CD4-positive, alpha-beta T cell (primary cell): Measurements from ENCODE around the gene CHI3L2. TPM values are rescaled to one million over a fixed set of nuclear protein-coding genes. Genes with fewer than 3 reads are reported as not detected.

Experiments used
- ATAC-seq: fragments of 200-7000 bp; cut with Tn5 transposase; one replicate; pipeline ENCODE4 v1.10.0; 2022; ENCODE audit warnings: mild to moderate bottlenecking; ENCODE audit not compliant: poor library complexity
- CTCF ChIA-PET: fragments of 350-600 bp; sonication (Branson Sonifier 250); formaldehyde crosslinking; loops from one replicate; lab custom pipeline; 2021; ENCODE audit warnings: antibody characterized with exemption, inconsistent platforms; lab: Charles Lee
- POLR2A ChIA-PET: fragments of 350-600 bp; sonication (Branson Sonifier 250); formaldehyde crosslinking; loops from one replicate; lab custom pipeline; 2021; ENCODE audit warnings: antibody characterized with exemption, inconsistent platforms; lab: Charles Lee
- DNase-seq, 14 experiments: peaks; one replicate each; pipeline ENCODE4 v3.0.0-alpha.2; 2013 to 2020; ENCODE audit warnings: mixed read lengths in 2 of 14
- H3K27ac ChIP-seq, 2 donors: one replicate each; pipeline versions ENCODE4 v1.5.1 to v1.7.0; 2013; ENCODE audit warnings: low read length in 2 of 2, low read depth in 1 of 2, mild to moderate bottlenecking in 1 of 2
- H3K27me3 ChIP-seq, 2 experiments: 1 replicate in 1 of 2; 2 replicates in 1 of 2; pipeline versions ENCODE4 v1.6.1 to v1.7.0; 2013; ENCODE audit warnings: low read length in 2 of 2, control low read depth in 1 of 2, mild to moderate bottlenecking in 1 of 2, moderate library complexity in 1 of 2; ENCODE audit not compliant: insufficient read depth in 2 of 2, control insufficient read depth in 1 of 2
- H3K36me3 ChIP-seq: one replicate; pipeline ENCODE4 v1.6.1; 2013; ENCODE audit warnings: low read length, control low read depth; ENCODE audit not compliant: insufficient read depth
- H3K4me1 ChIP-seq: one replicate; pipeline ENCODE4 v1.6.1; 2013; ENCODE audit warnings: low read length, control low read depth; ENCODE audit not compliant: insufficient read depth
- H3K4me3 ChIP-seq: one replicate; pipeline ENCODE4 v1.5.1; 2013; ENCODE audit warnings: mild to moderate bottlenecking, low read length, moderate library complexity
- H3K9me3 ChIP-seq, 2 experiments: 1 replicate in 1 of 2; 2 replicates in 1 of 2; pipeline versions ENCODE4 v1.6.1 to v1.7.0; 2013; ENCODE audit warnings: low read length in 2 of 2, mild to moderate bottlenecking in 2 of 2, control low read depth in 1 of 2, moderate library complexity in 1 of 2; ENCODE audit not compliant: control insufficient read depth in 1 of 2, insufficient read depth in 1 of 2
- H3K27ac Mint-ChIP-seq: one replicate; pipeline ENCODE4 v1.8.0; 2020; ENCODE audit warnings: mixed read lengths
- H3K27me3 Mint-ChIP-seq: one replicate; pipeline ENCODE4 v1.8.0; 2021; ENCODE audit warnings: mixed read lengths
- H3K36me3 Mint-ChIP-seq: one replicate; pipeline ENCODE4 v1.8.0; 2021; ENCODE audit warnings: low read depth, mixed read lengths
- H3K4me1 Mint-ChIP-seq: one replicate; pipeline ENCODE4 v1.8.0; 2021; ENCODE audit warnings: low read depth, mixed read lengths
- H3K4me3 Mint-ChIP-seq: one replicate; pipeline ENCODE4 v1.8.0; 2020; ENCODE audit warnings: mild to moderate bottlenecking, mixed read lengths
- H3K9me3 Mint-ChIP-seq: one replicate; pipeline ENCODE4 v1.8.0; 2020; ENCODE audit warnings: mixed read lengths
- intact Hi-C, 2 experiments: fragments of 100-400 bp; cut with DNase I in 1 of 2; cut with micrococcal nuclease in 1 of 2; formaldehyde crosslinking; loops; one replicate each; pipeline versions ENCODE4 v1.15.1 to v1.9.0; 2023 to 2025; cut with DNase I, micrococcal nuclease
- total RNA-seq, 174 experiments: library from RNA in 2 of 174; stranded (reverse) in 2 of 174; gene quantifications; one replicate each; pipeline ENCODE4 v1.2.3 and lab custom pipeline; 2021 to 2026
- TF ChIP-seq, protein P1 (sequence below): fragments of 200-600 bp; IDR thresholded peaks from one replicate; pipeline ENCODE4 v1.8.0; 2022; ENCODE audit warnings: antibody characterized with exemption, mild to moderate bottlenecking

Gene CHI3L2
- total RNA-seq, 2 experiments from 2014 or later: 13.9 to 15.7 TPM

GRCh38 chr1:111211921-111212320, 15.6 kb upstream of the CHI3L2 start:
- H3K4me3 Mint-ChIP-seq: no peak overlapping the region

DNA sequence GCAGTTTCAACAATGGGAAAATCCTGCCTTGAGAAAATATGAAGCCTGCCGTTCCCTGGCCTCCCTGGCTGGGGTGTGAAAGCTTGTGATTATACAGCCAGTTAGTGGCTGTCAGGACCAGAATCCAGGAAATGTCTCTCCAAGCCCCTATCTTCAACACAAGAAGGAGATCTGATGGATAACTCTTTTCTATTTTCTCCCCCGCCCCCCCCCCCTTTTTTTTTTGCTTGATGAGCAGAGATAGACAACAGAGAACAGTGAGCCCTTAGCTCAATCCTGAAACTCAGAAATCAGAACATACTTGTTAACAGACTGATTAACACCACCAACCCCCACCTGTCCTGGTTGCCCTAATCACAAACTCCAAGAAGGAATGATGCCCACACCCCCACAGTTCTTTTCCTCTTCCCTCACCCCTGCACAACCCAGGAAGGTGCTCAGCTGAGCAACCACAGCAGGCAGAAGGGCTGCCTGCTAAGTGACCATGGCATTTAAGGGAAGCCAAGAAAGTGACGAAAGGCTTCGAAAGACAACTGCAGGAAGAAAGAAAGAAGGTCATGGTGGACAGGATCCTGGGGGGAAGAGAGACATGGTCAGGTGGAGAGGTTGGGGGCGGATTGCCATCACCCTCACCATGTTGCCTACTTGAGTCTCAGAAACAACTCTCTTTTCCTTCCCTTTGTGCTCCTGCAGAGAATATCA, 14.7 kb upstream of the CHI3L2 start:
- Mint-ChIP-seq H3K27me3 (peaks cover 5% of the 10 kb centered on the region), H3K4me3 (peak overlapping the region; percentile 80), H3K27ac (peak overlapping the region; percentile 98), H3K4me1 (peaks cover 93% of the 10 kb centered on the region), H3K9me3 (peaks cover 10% of the 10 kb centered on the region), H3K36me3 (peaks cover 23% of the 10 kb centered on the region)
- DNase-seq (no peak), ATAC-seq (no peak)
- ChIA-PET POLR2A (interaction anchor here (22.0 kb wide), 1 partner anchor 15 kb away, joined by 756 read pairs; the partner anchor contains the start of gene DENND2D), CTCF (interaction anchor here (0.6 to 0.9 kb wide), 2 partner anchors 9 to 10 kb away, joined by 3 to 5 read pairs; no protein-coding TSS in a partner anchor)
- Histone ChIP-seq H3K27ac (no peak overlapping the region), H3K4me3 (no peak overlapping the region), H3K36me3 (no peaks in the 10 kb centered on the region), H3K4me1 (peaks cover 59% of the 10 kb centered on the region), H3K27me3 (no peaks in the 10 kb centered on the region), H3K9me3 (no peaks in the 10 kb centered on the region)
- TF ChIP-seq, protein P1, sequence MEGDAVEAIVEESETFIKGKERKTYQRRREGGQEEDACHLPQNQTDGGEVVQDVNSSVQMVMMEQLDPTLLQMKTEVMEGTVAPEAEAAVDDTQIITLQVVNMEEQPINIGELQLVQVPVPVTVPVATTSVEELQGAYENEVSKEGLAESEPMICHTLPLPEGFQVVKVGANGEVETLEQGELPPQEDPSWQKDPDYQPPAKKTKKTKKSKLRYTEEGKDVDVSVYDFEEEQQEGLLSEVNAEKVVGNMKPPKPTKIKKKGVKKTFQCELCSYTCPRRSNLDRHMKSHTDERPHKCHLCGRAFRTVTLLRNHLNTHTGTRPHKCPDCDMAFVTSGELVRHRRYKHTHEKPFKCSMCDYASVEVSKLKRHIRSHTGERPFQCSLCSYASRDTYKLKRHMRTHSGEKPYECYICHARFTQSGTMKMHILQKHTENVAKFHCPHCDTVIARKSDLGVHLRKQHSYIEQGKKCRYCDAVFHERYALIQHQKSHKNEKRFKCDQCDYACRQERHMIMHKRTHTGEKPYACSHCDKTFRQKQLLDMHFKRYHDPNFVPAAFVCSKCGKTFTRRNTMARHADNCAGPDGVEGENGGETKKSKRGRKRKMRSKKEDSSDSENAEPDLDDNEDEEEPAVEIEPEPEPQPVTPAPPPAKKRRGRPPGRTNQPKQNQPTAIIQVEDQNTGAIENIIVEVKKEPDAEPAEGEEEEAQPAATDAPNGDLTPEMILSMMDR: no peak
- intact Hi-C loops: loop anchor here in 1 of 2 experiments (10.0 kb wide), 1 partner anchor 402 kb away; the partner anchor contains the start of gene RAP1A

More at GRCh38 chr1:111211921-111212320, 15.6 kb upstream of the CHI3L2 start:
- no peaks in the 10 kb centered on the region for H3K9me3 ChIP-seq
- POLR2A ChIA-PET: interaction anchor here (22.0 kb wide), 1 partner anchor 14 kb away, joined by 756 read pairs; the partner anchor contains the start of gene DENND2D
- TF ChIP-seq, protein P1: no peak
- ATAC-seq: no peak
- peaks cover 50% of the 10 kb centered on the region for H3K4me1 ChIP-seq
- H3K4me3 ChIP-seq: no peak overlapping the region
- H3K27me3 ChIP-seq: no peaks in the 10 kb centered on the region
- peaks cover 8% of the 10 kb centered on the region for H3K9me3 Mint-ChIP-seq
- intact Hi-C loops: loop anchor here in 1 of 2 experiments (10.0 kb wide), 1 partner anchor 403 kb away; the partner anchor contains the start of gene RAP1A
- no peak overlapping the region for H3K27ac ChIP-seq
- no peaks in the 10 kb centered on the region for H3K36me3 ChIP-seq
- CTCF ChIA-PET: interaction anchor here (0.9 kb wide), 1 partner anchor 11 kb away, joined by 5 read pairs; no protein-coding TSS in a partner anchor
- H3K36me3 Mint-ChIP-seq: peaks cover 23% of the 10 kb centered on the region
- peaks cover 5% of the 10 kb centered on the region for H3K27me3 Mint-ChIP-seq
- H3K27ac Mint-ChIP-seq: no peak overlapping the region
- peaks cover 92% of the 10 kb centered on the region for H3K4me1 Mint-ChIP-seq
- no peak for DNase-seq

- Mint-ChIP-seq H3K9me3 (peaks cover 10% of the 10 kb centered on the region), H3K27ac (peak overlapping the region; percentile 98), H3K4me3 (peak overlapping the region; percentile 80), H3K27me3 (peaks cover 5% of the 10 kb centered on the region), H3K4me1 (peaks cover 93% of the 10 kb centered on the region), H3K36me3 (peaks cover 23% of the 10 kb centered on the region)
- ChIA-PET POLR2A (interaction anchor here (1.3 to 22.0 kb wide), 3 partner anchors 14 to 426 kb away, joined by 4 to 756 read pairs (median 99); partner anchors contain the start of genes CHI3L2 and DENND2D), CTCF (interaction anchor here (10.9 kb wide), 1 partner anchor 14 kb away, joined by 135 read pairs; the partner anchor contains the start of gene DENND2D)
- peaks cover 65% of the 10 kb centered on the region for H3K4me1 ChIP-seq
- H3K36me3 ChIP-seq: no peaks in the 10 kb centered on the region
- ATAC-seq (no peak), DNase-seq (peak in 4 of 14 experiments; percentile 57 to 66 (median 64))
- TF ChIP-seq, protein P1: no peak
- intact Hi-C loops: loop anchor here in 1 of 2 experiments (10.0 kb wide), 1 partner anchor 401 kb away; the partner anchor contains the start of gene RAP1A
- H3K9me3 ChIP-seq: no peaks in the 10 kb centered on the region
- H3K27ac ChIP-seq: no peak overlapping the region
- H3K27me3 ChIP-seq: no peaks in the 10 kb centered on the region
- no peak overlapping the region for H3K4me3 ChIP-seq
Observed at GRCh38 chr1:111213412-111213811, 14.1 kb upstream of the CHI3L2 start.
